Measurements from ENCODE around the gene SMARCAD1. TPM values are rescaled to one million over a fixed set of nuclear protein-coding genes. Genes with fewer than 3 reads are reported as not detected.

Gene SMARCAD1, protein sequence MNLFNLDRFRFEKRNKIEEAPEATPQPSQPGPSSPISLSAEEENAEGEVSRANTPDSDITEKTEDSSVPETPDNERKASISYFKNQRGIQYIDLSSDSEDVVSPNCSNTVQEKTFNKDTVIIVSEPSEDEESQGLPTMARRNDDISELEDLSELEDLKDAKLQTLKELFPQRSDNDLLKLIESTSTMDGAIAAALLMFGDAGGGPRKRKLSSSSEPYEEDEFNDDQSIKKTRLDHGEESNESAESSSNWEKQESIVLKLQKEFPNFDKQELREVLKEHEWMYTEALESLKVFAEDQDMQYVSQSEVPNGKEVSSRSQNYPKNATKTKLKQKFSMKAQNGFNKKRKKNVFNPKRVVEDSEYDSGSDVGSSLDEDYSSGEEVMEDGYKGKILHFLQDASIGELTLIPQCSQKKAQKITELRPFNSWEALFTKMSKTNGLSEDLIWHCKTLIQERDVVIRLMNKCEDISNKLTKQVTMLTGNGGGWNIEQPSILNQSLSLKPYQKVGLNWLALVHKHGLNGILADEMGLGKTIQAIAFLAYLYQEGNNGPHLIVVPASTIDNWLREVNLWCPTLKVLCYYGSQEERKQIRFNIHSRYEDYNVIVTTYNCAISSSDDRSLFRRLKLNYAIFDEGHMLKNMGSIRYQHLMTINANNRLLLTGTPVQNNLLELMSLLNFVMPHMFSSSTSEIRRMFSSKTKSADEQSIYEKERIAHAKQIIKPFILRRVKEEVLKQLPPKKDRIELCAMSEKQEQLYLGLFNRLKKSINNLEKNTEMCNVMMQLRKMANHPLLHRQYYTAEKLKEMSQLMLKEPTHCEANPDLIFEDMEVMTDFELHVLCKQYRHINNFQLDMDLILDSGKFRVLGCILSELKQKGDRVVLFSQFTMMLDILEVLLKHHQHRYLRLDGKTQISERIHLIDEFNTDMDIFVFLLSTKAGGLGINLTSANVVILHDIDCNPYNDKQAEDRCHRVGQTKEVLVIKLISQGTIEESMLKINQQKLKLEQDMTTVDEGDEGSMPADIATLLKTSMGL
- 34.5 and 35.3 TPM in 2 replicates for total RNA-seq (2014; rRNA removed; shearing (Covaris generic))

DNA sequence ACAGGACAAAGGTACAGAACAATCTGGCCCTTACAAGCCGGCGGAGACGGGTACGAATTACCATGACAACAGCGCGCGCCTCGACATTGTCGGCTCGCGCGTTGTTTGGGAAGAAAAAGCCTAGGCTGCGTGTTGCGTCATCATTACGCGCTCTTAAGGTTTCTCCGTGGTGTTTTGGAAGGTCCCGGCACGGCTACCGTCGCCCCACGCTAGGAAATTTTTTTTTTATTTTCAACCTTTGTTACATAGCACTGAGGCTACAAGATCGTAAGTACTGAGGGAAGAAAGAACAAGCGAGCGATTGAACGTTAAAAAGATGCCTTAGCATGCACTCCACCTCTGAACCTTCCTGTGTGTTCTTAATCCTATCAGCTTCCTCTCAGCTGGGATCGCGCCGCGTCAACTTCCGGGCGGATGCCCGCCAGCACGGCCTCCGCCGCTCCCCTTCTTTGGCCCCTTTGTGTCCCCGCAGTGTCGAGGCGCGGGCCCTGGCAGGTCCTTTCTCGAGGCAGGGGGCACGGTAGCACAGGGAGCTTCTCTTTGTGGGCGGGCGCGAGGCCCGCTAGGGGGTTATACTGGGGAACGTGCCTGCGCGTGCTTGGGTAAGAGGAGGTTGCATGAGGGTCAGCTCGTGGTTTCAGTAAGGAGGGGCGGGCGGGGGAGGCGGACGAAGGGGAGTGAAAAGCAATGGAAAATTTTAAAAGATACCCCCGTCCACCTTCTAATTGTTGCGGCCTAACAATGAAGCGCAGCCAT lies at the start of gene SMARCAD1:
TSS of gene SMARCAD1 (plus strand) at position 397 of the 756 bp plus-strand sequence. CDS start 530 bp downstream, outside the sequence.
- DNase-seq (ENCODE audit: low spot score) = peak; percentile 89

DNA sequence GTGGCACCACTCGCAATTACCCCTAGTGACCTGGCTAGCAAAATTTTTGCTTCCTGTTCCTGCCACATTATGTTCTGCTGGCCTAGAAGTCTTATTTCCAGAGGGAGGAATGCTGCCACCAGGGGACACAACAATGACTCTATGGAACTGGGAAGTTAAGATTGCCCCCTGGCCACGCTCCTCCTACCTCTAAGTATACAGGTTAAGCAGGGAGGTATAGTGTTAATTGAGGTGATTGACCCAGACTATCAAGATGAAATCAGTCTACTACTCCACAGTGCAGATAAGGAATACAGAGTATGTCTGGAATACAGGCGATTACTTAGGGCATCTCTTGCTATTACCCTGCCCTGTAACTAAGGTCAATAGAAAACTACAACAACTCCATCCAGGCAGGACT lies 48.8 kb upstream of the SMARCAD1 start:
- DNase-seq (ENCODE audit: low spot score) = no peak

DNA sequence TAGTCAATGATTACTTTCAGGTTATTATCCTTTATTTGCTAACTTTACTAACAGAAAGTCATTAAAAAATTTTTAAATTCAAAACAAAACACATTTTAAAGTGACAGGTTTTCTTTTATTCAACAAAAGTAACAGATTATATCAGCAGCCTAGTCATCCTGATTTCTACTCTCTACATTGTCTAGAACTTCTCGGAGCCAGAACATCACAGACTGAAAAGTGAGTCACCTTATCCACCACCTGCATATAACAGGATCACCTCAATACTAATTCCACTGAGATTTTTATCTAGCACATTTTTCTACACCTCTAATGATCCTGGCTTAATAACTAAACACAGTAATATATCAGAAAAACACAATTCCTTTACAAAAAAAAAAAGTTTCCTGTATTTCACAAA lies 47.9 kb upstream of the SMARCAD1 start:
- DNase-seq (ENCODE audit: low spot score) = no peak

DNA sequence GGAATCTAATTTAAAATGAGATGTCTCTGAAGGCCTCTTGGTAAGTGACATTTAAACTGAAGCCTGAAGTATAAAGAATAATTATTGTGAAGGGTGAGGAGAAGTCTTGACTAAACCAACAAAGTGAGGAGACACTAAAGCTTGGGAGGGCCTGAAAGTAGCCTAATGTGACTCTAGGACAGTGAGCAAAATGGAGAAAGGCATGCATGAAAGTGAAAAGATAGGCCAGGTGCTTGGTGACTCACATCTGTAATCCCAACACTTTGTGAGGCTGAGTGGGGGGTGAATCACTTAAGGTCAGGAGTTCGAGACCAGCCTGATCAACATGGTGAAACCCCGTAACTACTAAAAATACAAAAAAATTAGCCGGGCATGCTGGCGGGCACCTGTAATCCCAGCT lies 46.9 kb upstream of the SMARCAD1 start:
- no peak for DNase-seq (ENCODE audit: low spot score)

DNA sequence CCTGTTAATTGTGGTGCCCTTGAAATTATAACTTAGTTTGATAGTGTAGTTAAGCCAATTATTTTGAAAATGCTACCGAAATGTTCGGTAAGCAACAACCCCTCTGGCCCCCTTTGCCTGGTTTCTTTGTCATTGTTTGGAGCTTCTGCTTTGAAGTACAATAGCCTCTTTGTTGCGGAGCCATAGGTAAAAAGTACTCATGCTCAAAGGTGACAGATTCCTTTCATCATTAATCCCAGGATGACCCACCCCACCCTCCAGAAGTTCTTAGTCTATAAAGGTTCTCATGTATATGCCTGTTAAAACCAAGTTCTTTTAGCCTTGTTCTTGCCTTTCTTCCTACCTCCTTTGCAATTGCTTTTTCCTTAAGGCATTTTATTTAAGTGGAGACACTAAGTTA lies 42.4 kb upstream of the SMARCAD1 start:
- DNase-seq (ENCODE audit: low spot score) = no peak

DNA sequence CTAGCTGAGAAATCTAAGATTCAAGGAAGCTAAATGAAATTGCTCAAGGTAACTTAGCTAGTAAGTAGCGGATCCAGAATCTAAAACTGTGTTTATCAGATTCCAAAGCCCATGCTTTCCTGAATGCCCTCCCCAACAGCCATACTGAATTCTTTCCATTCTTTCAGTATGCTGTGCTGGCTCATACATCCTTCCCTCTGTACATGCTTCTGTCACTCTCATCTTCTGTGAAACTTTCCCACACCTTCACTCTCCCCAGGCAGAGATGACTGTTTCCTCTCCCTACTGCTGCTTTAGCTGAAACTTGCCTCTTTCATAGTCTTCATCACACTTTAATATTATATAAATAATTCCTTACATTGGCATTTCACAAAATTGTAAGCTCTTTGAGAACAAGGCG lies 39.3 kb upstream of the SMARCAD1 start:
- no peak for DNase-seq (ENCODE audit: low spot score)

DNA sequence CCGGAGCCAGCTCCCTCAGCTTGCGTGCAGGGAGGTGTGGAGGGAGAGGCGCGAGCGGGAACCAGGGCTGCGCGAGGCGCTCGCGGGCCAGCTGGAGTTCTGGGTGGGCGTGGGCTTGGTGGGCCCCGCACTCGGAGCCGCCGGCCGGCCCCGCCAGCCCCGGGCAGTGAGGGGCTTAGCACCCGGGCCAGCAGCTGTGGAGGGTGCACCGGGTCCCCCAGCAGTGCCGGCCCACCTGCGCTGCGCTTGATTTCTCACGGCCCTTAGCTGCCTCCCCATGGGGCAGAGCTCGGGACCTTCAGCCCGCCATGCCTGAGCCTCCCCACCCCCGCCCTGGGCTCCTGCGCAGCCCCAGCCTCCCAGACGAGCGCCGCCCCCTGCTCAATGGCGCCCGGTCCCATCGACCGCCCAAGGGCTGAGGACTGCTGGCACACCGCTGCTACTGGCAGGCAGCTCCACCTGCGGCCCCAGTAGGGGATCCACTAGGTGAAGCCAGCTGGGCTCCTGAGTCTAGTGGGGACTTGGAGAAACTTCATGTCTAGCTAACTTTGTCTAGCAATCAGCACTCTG lies 37.8 kb upstream of the SMARCAD1 start:
- DNase-seq (ENCODE audit: low spot score) = no peak

DNA sequence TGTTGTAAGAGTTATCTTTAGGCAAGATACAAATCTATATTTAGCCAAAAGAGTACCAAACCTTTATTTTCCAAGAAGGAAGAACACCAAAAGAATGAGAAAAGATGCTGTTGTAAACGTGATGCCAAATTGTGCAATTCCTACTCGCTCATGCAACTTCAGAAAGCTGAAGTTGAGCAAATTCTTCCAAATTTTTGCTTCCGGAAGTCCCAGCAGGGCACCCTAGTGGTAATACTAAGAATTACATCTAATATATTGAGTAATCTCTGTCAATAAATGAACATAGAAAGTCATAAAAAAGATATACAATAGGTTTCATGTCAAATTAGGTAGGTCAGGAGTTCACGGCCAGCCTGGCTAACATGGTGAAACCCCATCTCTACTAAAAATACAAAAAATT lies 36.0 kb upstream of the SMARCAD1 start:
- no peak for DNase-seq (ENCODE audit: low spot score)

DNA sequence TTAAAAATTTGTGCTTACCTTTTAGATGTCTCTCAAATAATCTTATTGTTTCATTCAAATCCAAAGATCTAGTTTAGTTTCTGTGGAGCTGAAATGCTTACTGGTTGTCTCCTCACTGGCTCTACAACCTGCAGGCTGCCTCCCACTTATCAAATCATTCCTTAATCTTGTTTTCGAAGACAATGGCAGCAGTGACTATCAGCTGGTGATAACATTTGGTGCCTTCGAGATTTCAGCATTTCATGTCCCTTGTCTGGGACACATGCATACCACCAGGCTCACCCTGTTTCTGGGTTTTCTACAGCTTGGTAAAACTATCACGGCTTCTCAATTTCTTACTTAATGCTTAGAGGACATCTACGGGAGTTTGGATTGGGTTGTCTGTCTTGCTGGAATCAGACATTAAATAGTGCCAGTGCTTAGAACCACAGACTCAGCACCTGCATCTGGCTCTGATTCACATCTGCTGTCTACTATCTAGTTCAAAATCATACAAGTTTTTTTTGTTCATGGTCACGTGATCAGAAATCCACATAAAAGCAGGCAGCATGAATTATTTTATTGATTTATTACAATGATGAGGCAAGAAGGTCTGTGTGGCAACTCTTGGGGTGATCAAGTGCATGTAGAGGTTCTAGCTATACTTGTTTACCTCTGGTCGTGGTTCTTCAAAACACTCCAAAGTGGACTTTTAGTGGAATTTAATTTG lies 32.0 kb upstream of the SMARCAD1 start:
- no peak for DNase-seq (ENCODE audit: low spot score)

DNA sequence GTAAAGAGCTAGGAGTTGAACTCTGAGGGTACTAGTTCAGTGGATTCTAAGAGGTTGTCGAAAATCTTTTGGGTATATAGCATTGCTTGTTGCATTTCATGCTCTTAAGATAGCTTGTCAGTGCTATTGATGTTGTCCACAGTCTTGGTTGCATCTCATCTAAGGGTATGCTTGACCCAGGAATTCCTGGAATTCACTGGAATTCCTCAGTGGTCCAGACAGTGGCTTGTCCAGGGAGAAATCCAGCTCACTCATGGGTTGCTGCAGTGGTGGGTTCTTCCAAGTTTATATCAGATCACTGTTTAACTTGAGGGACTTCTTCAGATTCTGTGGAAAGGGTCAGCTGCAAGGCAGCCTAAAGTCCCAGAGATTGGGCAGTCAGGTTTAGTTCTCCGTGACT lies 29.8 kb upstream of the SMARCAD1 start:
- no peak for DNase-seq (ENCODE audit: low spot score)

DNA sequence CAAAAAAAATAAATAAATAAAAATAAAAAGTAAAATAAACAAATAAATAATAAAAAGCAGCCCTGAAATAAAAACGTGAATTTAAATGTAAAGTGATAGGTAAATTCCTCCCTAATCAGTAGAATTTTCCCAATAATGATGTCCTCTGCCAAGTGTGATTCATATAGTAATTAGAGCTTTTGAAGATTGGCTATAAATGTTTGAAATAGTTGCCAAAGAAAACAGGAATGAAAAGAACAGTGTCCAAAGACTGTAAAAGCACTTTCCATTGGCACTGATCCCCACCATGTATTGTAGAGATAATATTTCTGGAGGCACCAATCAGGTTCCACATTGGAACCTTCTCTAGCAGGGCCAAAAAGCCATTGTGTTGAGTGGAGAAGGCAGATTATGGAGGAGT lies 25.9 kb upstream of the SMARCAD1 start:
- no peak for DNase-seq (ENCODE audit: low spot score)

DNA sequence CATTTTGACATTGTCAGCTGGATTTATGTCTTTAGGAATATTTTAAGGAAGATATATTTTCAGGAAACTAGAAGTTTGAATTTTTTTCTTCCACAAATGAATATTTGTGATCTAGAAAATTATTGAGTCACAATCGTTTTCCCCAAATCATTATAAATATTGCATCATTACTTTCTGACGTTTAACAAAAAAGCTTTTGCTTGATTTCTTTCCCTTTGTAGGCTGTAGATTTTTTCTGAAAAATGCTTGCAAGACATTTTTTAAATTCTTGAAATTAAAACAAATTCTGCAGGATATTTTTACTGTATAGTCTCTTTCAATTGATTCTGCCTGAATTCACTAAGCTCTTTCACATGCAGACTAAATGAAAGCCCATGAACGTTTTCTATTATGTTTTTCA lies 4.9 kb upstream of the SMARCAD1 start:
- DNase-seq (ENCODE audit: low spot score) = no peak

DNA sequence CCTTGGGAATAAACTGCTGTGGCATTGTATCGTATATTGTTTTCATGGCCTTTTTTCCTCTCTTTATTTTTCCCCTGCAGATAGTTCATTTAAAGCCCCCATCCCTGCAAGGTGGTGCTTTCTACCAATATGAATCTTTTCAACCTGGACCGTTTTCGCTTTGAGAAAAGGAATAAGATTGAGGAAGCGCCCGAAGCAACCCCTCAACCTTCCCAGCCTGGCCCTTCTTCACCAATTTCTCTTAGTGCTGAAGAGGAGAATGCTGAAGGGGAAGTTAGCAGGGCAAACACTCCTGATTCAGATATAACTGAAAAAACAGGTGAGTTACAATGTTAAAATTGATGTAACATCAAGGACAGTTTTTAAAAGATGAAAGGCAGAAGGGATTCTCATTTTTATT lies 601 bp downstream of the SMARCAD1 start:
- DNase-seq (ENCODE audit: low spot score) = no peak

DNA sequence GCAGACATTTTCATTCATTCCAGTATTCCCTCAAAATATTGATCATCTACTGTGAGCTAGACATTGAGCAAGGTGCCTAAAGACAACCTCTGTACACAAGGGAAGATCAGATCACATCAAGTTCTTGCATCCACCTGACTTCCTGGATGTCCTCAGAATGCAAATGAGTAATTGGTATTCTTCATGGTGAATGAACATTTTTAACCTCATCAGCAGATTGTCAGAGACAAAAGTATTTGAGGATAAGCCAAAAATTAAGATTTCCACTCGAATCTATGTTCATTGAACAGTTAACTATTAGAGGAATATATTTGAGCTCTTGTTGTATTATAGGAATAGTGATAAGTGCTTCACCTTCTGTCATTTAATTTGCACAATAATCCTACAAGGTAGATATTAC lies 1.3 kb downstream of the SMARCAD1 start:
- no peak for DNase-seq (ENCODE audit: low spot score)

DNA sequence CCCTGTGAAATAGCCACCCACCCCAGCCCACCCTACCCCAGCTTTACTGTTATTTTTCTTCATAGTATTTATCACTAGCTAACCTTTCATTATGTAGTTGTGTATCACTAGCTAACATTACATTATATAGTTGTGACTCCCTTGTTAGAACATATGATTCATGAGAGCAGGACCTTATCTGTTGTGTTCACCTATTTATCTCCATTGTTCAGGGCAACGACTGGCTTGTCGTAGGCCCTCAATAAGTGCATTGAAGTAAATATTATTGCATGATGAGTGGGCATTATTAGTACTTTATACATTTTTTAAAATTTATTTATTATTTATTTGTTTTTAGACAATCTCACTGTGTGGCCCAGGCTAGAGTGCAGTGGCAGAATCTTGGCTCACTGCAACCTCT lies 4.2 kb downstream of the SMARCAD1 start:
- DNase-seq (ENCODE audit: low spot score) = no peak

DNA sequence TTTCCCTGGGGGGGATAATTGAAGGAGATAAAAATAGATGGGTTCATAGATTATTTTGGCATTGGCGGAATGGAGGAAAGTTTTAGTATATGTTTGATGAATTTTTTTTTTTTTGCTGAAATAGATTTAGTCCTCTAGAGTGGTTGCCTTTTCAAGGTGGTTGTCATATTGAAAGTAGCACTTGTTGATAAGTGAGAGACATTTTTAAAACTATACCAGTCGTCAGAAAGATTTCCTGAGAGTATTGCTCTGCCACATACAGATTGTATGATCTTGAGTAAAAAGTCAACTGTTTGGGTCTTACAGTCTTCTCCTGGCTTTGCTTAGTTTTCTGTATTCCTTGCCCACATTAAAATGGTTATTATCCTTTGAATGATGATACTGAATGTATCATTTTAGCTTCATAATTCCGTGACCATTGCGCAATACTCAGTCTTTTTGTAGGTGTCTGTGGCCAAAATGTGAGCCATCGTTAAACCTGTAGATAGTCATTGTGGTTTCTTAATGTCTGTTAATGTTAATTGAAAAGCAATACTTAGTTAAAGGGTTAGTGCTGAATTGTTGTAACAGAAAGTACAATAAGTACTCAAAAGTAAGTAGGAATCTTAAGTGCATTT lies 7.1 kb downstream of the SMARCAD1 start:
- no peak for DNase-seq (ENCODE audit: low spot score)

DNA sequence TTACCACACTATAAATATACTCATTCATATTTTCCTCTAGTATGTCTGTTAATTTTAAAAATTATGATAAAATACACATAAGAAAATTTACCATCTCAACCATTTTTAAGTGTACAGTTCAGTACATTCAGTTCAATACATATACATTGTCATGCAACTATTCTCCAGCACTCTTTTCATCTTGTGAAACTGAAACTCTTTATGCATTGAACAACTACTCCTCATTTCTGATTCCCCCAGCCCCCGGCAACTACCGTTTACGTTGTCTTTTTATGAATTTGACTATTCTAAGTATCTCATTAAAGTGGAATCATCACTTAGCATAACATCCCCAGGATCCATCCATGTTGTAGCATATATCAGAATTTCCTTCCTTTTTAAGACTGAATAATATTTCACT lies 8.7 kb downstream of the SMARCAD1 start:
- no peak for DNase-seq (ENCODE audit: low spot score)

DNA sequence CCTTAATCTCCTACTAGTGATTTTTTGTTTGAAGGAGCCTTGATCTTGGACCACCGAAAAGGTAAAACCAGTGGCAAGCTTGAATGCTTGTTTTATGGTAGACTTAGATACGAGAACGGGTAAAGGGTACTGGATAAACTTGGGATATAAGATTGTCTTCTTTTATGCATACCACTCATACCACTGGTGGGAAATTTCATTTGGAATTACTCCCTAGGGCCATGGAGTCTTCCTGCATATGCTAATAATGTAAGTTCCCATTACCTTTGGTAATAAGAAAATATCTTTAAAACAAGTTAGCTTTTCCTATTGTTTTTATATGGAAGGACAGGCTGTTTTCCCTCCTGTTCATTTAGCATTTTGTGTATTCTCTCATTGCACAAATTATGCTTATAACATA lies 11.7 kb downstream of the SMARCAD1 start:
- no peak for DNase-seq (ENCODE audit: low spot score)

DNA sequence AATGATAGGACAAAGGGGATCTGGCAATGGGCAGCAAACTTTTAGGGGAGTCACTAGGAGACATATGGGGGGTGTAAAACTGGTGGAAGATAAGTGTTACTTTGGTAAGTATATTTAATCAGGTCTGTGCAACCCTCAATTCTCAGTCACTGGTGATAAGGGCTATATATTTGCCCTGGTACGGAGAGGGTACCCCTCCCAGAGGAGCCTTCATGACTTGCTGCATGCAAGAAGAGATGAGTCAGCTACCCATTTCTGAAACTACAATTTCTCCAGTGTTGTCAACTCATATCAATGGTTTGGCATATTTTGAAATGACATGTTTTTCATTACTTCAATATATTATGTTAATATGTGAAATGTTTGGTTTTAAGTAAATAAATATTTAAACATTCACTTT lies 14.3 kb downstream of the SMARCAD1 start:
- no peak for DNase-seq (ENCODE audit: low spot score)

DNA sequence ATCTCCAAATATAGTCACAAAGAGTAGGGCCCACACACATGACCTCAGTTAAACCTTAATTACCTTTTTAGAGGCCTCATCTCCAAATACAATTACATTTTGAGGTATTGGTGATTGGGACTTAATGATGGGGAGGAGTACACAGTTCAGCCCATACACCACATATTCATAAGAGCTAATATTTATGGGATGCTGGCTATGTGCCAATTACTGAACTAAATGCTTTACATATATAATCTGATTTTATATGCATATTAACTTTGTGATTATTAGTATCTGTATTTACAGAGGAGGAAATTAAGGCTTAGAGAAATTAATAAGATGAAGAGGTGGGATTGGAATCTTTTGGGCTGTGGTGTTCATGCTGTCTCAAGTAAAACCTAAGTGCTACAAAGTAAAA lies 17.8 kb downstream of the SMARCAD1 start:
- DNase-seq (ENCODE audit: low spot score) = no peak
